AG09319 (cell line): ENCODE results near the gene VPS13D.
"Not testable (repeated sequence)": the region's sequence is repeated elsewhere in the genome, so short reads cannot be mapped to it uniquely, and the experiment has no call there.

Source experiments
- DNase-seq: peaks from one replicate; pipeline ENCODE4 v3.0.0-alpha.2; 2010; ENCODE audit warnings: low read depth; ENCODE audit errors: extremely low read depth
- TF ChIP-seq, protein P1 (sequence below): IDR thresholded peaks from 2 replicates; pipeline ENCODE4 v1.5.1; 2011; ENCODE audit warnings: low read depth, mild to moderate bottlenecking, inconsistent platforms, low read length, moderate library complexity

Gene VPS13D

DNA sequence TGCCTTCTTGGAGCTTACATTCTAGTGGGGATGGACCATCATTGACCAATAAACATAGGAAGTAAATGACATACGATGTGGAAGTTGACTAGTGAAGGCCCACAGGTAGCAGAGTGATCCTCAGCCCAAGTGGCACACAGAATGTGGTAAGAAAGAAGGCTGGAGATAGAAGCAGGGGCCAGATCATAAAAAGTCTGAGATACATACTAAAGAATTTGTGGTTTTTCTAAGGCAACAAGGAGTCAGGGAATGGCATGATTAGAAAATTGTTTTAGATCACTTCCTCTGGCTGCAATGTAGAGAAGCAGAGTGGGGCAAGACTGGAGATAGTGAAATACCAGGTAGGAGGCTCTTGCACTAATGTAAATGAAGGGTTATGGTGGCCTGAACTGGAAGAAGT, 154.0 kb downstream of the VPS13D start:
- DNase-seq = no peak

DNA sequence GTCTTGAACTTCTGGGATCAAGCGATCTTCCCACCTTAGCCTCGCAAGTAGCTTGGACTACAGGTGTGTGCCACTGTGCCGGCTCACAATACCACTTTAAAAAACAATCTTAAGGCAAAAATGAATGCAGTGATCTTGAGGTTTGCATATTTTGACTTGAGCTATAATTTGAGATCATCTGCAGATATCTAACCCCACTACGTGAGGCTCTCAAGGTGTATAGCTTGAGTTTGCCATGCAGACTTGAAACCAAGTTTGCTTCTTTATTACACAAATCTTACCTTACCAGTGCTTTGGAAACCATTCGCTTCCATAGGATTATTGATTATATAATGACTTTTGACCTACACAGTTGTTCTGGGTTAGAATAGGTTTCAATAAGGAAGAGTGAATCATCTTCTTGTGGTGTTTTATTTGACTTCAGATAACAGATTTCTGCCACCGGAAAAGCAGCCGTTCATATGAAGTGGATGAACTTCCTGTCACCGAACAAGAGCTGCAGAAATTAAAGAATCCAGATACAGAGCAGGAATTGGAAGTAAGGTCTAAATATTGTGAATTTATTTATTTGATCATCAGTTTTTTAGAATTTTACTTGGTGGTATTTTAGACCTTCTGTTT, 155.1 kb downstream of the VPS13D start:
- TF ChIP-seq, protein P1, sequence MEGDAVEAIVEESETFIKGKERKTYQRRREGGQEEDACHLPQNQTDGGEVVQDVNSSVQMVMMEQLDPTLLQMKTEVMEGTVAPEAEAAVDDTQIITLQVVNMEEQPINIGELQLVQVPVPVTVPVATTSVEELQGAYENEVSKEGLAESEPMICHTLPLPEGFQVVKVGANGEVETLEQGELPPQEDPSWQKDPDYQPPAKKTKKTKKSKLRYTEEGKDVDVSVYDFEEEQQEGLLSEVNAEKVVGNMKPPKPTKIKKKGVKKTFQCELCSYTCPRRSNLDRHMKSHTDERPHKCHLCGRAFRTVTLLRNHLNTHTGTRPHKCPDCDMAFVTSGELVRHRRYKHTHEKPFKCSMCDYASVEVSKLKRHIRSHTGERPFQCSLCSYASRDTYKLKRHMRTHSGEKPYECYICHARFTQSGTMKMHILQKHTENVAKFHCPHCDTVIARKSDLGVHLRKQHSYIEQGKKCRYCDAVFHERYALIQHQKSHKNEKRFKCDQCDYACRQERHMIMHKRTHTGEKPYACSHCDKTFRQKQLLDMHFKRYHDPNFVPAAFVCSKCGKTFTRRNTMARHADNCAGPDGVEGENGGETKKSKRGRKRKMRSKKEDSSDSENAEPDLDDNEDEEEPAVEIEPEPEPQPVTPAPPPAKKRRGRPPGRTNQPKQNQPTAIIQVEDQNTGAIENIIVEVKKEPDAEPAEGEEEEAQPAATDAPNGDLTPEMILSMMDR = no peak
- no peak for DNase-seq

More for the DNA sequence above, 154.0 kb downstream of the VPS13D start:
- TF ChIP-seq, protein P1 = no peak

DNA sequence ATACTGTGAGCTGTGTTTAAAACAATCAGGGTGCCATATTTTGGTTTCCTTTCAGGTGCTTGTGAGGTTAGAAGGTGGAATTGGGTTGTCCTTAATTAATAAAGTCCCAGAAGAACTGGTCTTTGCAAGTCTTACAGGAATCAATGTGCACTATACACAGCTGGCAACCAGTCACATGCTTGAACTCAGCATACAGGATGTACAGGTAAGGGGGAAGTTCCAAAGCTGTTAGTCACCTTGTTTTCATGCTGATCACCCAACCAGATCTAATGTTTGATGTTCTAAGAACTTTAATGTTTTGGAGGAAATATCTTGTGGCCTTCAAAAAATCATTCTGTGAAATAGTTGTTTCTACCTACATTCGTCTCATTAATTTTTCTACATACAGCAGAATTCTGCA, 156.3 kb downstream of the VPS13D start:
- no peak for DNase-seq
- TF ChIP-seq, protein P1 = no peak

DNA sequence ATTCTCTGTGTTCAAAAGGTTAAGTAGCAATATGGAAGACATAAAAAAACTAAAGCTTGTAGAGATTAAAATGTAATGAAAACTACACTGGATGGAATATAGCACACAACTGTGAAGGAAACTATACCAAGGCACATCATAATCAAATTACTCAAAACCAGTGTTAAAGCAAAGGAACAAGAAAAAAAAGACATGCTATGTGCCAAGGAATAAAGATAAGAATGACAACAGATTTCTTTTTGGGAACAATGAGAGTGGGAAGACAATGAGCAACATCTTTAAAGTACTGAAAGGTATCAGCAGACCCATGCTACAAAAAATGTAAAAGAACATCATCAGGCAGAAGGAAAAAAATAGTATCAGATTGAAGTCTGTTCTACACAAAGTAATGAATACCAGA, 157.8 kb downstream of the VPS13D start:
- DNase-seq = no peak
- TF ChIP-seq, protein P1 = no peak

DNA sequence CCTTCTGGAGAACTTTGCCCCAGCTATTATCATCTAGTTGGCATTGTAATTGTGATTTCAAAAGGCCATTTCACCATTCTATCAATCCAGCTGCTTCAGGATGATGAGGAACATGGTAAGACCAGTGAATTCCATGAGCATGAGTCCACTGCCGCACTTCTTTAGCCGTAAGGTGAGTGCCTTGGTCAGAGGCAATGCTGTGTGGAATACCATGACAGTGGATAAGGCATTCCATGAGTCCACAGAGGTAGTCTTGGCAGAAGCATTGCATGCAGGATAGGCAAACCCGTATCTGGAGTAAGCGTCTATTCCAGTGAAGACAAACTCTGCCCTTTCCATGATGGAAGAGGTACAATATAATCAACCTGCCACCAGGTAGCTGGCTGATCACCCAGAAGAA, 160.5 kb downstream of the VPS13D start:
- not testable (repeated sequence) for DNase-seq

DNA sequence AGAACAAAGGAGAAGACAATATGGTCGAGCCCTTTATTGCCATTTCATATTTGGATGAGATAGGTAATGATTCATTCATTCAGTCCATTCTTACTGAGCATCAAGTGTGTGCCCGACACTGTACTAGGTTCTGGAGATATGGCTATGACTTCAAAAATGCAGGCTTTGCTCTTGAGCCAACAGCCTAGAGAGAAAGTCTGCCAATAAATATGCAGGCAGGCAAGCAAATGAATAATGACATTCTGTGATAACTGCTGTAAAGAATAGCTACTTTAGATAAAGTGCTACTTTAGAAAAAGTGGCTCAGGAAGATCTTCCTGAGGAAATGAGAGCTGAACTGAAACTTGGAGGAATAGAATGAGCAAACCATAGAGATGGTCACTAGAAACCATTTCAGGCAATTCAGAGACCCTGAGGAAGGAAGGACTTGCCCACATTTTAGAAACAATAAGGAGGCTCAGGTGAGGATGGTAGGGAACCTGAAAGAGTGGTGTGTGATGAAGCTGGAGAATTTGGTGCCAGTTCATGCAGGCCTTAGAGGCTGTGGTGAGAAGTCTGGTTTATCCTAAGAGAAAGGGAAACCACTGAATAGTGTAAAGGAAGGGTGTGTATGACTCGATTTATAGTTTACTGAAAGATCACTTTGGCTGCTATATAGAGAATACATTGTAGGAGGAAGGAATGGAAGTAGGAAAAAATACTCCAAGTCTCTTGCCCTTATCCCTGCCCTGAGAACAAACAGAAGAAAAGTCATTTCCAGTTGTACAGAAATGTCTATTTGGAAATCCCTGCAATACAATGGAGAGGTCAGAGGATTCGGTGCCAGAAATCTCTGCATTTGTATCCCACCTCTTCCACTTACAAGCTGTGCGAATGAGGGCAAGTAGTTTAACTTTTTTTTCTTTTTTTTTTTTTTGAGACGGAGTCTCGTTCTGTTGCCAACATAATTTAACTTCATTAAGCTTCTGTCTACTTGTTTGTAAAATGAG, 167.9 kb downstream of the VPS13D start:
- TF ChIP-seq, protein P1 = no peak
- no peak for DNase-seq

DNA sequence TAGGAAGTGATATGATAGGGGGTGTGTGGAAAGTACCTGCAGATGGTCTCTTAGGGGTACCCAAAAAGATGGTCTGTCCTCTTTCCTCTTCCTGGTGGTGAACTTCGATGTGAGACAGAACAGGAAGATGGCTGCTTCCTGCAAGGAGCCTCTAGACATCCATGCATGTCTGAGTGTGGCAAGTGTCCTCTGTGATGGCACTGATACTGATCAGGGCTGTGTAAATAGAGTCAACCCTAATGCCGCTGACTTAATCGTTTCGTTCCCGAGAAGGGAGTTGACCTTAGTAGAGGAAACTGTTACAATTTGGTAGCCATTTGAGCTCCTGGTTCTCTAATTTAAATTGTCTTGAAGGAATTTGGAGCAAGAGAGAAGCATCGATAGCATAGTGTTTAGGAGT, 168.6 kb downstream of the VPS13D start:
- TF ChIP-seq, protein P1 = no peak
- no peak for DNase-seq
